H9 (cell line): ENCODE measurements around the gene LATS2. TPM values are rescaled to one million over a fixed set of nuclear protein-coding genes. Genes with fewer than 3 reads are reported as not detected.

Experiments
- DNase-seq: peaks from one replicate; pipeline ENCODE4 v3.0.0-alpha.2; 2017
- H2AFZ ChIP-seq: one replicate; pipeline ENCODE4 v1.6.1; 2013; ENCODE audit warnings: mild to moderate bottlenecking, low read length, control low read depth, moderate library complexity
- H2AK5ac ChIP-seq: 2 replicates; pipeline ENCODE4 v1.6.1; 2013; ENCODE audit warnings: low read length, control low read depth, mixed read lengths; ENCODE audit not compliant: insufficient read length
- H2BK120ac ChIP-seq: one replicate; pipeline ENCODE4 v1.6.1; 2013; ENCODE audit warnings: low read depth, mild to moderate bottlenecking, low read length, control low read depth, inconsistent platforms; ENCODE audit not compliant: poor library complexity, severe bottlenecking
- H2BK12ac ChIP-seq: 2 replicates; pipeline ENCODE4 v1.6.1; 2013; ENCODE audit warnings: low read length, control low read depth, mixed read lengths, low read depth; ENCODE audit not compliant: insufficient read length
- H2BK15ac ChIP-seq: 2 replicates; pipeline ENCODE4 v1.6.1; 2013; ENCODE audit warnings: low read depth, low read length, control low read depth
- H2BK20ac ChIP-seq: one replicate; pipeline ENCODE4 v1.6.1; 2013; ENCODE audit warnings: low read depth, mild to moderate bottlenecking, low read length, control low read depth, inconsistent platforms; ENCODE audit not compliant: poor library complexity, severe bottlenecking
- H2BK5ac ChIP-seq: 2 replicates; pipeline ENCODE4 v1.6.1; 2013; ENCODE audit warnings: low read length, control low read depth, mixed read lengths; ENCODE audit not compliant: insufficient read length
- H3K14ac ChIP-seq: 2 replicates; pipeline ENCODE4 v1.6.1; 2013; ENCODE audit warnings: low read length, control low read depth; ENCODE audit not compliant: insufficient read depth
- H3K18ac ChIP-seq: 2 replicates; pipeline ENCODE4 v1.6.1; 2013; ENCODE audit warnings: low read depth, mild to moderate bottlenecking, mixed read lengths, low read length, control low read depth; ENCODE audit not compliant: insufficient read length
- H3K23ac ChIP-seq: 2 replicates; pipeline ENCODE4 v1.6.1; 2013; ENCODE audit warnings: low read length, control low read depth, mixed read lengths, low read depth; ENCODE audit not compliant: insufficient read length
- H3K23me2 ChIP-seq: 2 replicates; pipeline ENCODE4 v1.6.1; 2013; ENCODE audit warnings: low read depth, mild to moderate bottlenecking, mixed read lengths, low read length, control low read depth; ENCODE audit not compliant: insufficient read length, poor library complexity, severe bottlenecking
- H3K27ac ChIP-seq: 2 replicates; pipeline ENCODE4 v1.5.1; 2013; ENCODE audit warnings: low read length, control low read depth, mixed read lengths, low read depth; ENCODE audit not compliant: insufficient read length
- H3K27me3 ChIP-seq: 2 replicates; pipeline ENCODE4 v1.6.1; 2013; ENCODE audit warnings: low read length, control low read depth, inconsistent platforms; ENCODE audit not compliant: insufficient read depth
- H3K4ac ChIP-seq: 2 replicates; pipeline ENCODE4 v1.6.1; 2013; ENCODE audit warnings: low read depth, mild to moderate bottlenecking, control low read depth, inconsistent platforms, low read length, moderate library complexity
- H3K4me1 ChIP-seq: 2 replicates; pipeline ENCODE4 v1.6.1; 2013; ENCODE audit warnings: low read length, control low read depth, inconsistent platforms; ENCODE audit not compliant: insufficient read depth
- H3K4me2 ChIP-seq: 2 replicates; pipeline ENCODE4 v1.6.1; 2013; ENCODE audit warnings: low read length, control low read depth, mixed read lengths; ENCODE audit not compliant: insufficient read length, insufficient read depth
- H3K56ac ChIP-seq: 2 replicates; pipeline ENCODE4 v1.6.1; 2013; ENCODE audit warnings: low read depth, mild to moderate bottlenecking, mixed read lengths, low read length, control low read depth; ENCODE audit not compliant: insufficient read length
- H3K79me1 ChIP-seq: 2 replicates; pipeline ENCODE4 v1.6.1; 2013; ENCODE audit warnings: low read depth, mild to moderate bottlenecking, moderate library complexity, low read length, control low read depth, inconsistent platforms; ENCODE audit not compliant: insufficient read depth, poor library complexity, severe bottlenecking
- H3K79me2 ChIP-seq: 2 replicates; pipeline ENCODE4 v1.6.1; 2013; ENCODE audit warnings: low read length, control low read depth, inconsistent platforms; ENCODE audit not compliant: insufficient read depth
- H3K9ac ChIP-seq: 2 replicates; pipeline ENCODE4 v1.6.1; 2013; ENCODE audit warnings: low read length, control low read depth, mixed read lengths; ENCODE audit not compliant: insufficient read length; ENCODE audit errors: extremely low read depth
- H3K9me3 ChIP-seq: one replicate; pipeline ENCODE4 v1.6.1; 2013; ENCODE audit warnings: low read depth, low read length, inconsistent platforms; ENCODE audit not compliant: control insufficient read depth
- H3T11ph ChIP-seq: one replicate; pipeline ENCODE4 v1.6.1; 2013; ENCODE audit warnings: mild to moderate bottlenecking, low read length, control low read depth, inconsistent platforms
- H4K20me1 ChIP-seq: one replicate; pipeline ENCODE4 v1.6.1; 2013; ENCODE audit not compliant: control insufficient read depth, insufficient read length, insufficient read depth
- H4K5ac ChIP-seq: 2 replicates; pipeline ENCODE4 v1.6.1; 2013; ENCODE audit warnings: low read depth, mild to moderate bottlenecking, mixed read lengths, low read length, control low read depth; ENCODE audit not compliant: insufficient read length
- H4K8ac ChIP-seq: replicated peaks from 2 replicates; pipeline ENCODE4 v1.6.1; 2013; ENCODE audit warnings: low read length, control low read depth, mixed read lengths, low read depth; ENCODE audit not compliant: insufficient read length
- H4K91ac ChIP-seq: 2 replicates; pipeline ENCODE4 v1.6.1; 2013; ENCODE audit warnings: low read depth, mild to moderate bottlenecking, moderate library complexity, mixed read lengths, low read length, control low read depth; ENCODE audit not compliant: insufficient read length
- H3K27ac Mint-ChIP-seq, 3 experiments: 2 replicates in 2 of 3; 3 replicates in 1 of 3; pipeline ENCODE4 v1.8.0; 2020 to 2021; ENCODE audit warnings: mixed read lengths in 3 of 3, mild to moderate bottlenecking in 1 of 3, moderate library complexity in 1 of 3
- H3K27me3 Mint-ChIP-seq: 2 replicates; pipeline ENCODE4 v1.8.0; 2021; ENCODE audit warnings: low read depth, mild to moderate bottlenecking, moderate library complexity, mixed read lengths
- H3K36me3 Mint-ChIP-seq, 3 experiments: 2 replicates in 2 of 3; 3 replicates in 1 of 3; pipeline ENCODE4 v1.8.0; 2020 to 2021; ENCODE audit warnings: low read depth in 3 of 3, mixed read lengths in 3 of 3; ENCODE audit not compliant: insufficient read depth in 1 of 3
- H3K4me1 Mint-ChIP-seq, 2 experiments: 2 replicates each; pipeline ENCODE4 v1.8.0; 2020; ENCODE audit warnings: mixed read lengths in 2 of 2
- H3K4me3 Mint-ChIP-seq, 2 experiments: 2 replicates in 1 of 2; 3 replicates in 1 of 2; pipeline ENCODE4 v1.8.0; 2020 to 2021; ENCODE audit warnings: mild to moderate bottlenecking in 2 of 2, mixed read lengths in 2 of 2, moderate library complexity in 1 of 2
- H3K9me3 Mint-ChIP-seq, 2 experiments: 2 replicates in 1 of 2; 3 replicates in 1 of 2; pipeline ENCODE4 v1.8.0; 2020; ENCODE audit warnings: mild to moderate bottlenecking in 2 of 2, mixed read lengths in 2 of 2, moderate library complexity in 1 of 2
- WGBS: extraction: QIAGEN DNeasy Blood & Tissue Kit; methylation state at CpG from one replicate; pipeline ENCODE4 v1.1.7; 2013; ENCODE audit warnings: missing lambda C conversion rate, low lambda C conversion rate, mixed read lengths; ENCODE audit not compliant: insufficient read length; ENCODE audit errors: extremely low coverage; 5-methylcytosine and 5-hydroxymethylcytosine counted together
- total RNA-seq: library from RNA; stranded (reverse); gene quantifications from 2 replicates; pipeline ENCODE4 v1.2.1, GENCODE V29; 2021
- TF ChIP-seq, protein P1 (sequence below): fragments of 200-600 bp; sonication (generic); conservative IDR thresholded peaks from 3 replicates; pipeline ENCODE4 v1.8.0; 2021; ENCODE audit warnings: antibody characterized with exemption, mild to moderate bottlenecking

Gene LATS2
- total RNA-seq, 1 experiment from 2014 or later = 20.0 TPM

DNA sequence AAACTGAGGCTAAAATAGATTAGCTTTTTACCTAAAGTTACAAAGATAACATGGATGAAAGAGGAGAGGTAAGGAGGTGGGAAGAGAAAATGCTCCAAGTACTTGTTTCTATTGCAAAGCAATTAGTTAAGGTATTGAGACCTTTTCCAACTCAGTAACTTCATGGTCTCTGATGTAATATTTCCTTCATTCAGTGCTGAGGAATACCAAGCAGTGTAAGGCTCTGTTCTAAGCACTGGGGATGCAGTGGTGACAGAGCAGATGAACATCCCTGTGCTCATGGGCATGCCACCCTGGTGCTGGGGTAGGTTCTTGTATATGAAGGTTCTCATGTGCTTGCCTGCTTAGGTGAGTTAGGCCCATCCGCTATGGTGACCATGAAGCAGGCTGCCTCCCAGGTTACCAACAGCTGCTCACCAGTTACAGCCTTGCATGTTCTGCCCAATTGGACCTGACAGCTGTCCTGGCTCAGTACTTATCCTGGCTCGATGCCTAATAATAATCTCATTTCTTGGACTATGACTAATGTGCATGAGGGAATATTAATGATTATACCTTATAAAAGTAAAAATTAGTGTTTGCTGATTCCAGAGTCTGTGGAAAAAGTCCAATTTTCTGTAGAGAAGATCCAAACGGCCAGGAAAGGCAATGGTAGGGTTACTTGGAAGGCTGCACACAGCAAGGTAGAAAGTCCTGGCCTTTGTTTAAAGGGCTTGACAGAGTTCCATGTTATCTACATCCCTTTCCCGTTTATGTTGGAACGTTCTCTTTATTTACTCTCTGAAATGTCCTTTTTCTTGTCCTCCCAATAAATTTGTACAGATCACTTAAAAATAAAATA, 48.3 kb downstream of the LATS2 start:
- no peak overlapping the region for H3K18ac ChIP-seq
- no peak overlapping the region for H3T11ph ChIP-seq
- no peak overlapping the region for H2BK120ac ChIP-seq
- H2BK5ac ChIP-seq = no peak overlapping the region
- Mint-ChIP-seq H3K27me3 (no peaks in the 10 kb centered on the region), H3K27ac (no peak overlapping the region), H3K4me3 (no peak overlapping the region), H3K9me3 (no peaks in the 10 kb centered on the region), H3K36me3 (peaks cover 2 to 6% (median 4%) of the 10 kb centered on the region in 3 experiments; a peak in 5 of 7 replicates), H3K4me1 (peaks cover 19% of the 10 kb centered on the region in 2 experiments)
- H4K5ac ChIP-seq = no peak overlapping the region
- peaks cover 25% of the 10 kb centered on the region; the same call in 1 of the 2 replicates for H3K79me2 ChIP-seq
- TF ChIP-seq, protein P1, sequence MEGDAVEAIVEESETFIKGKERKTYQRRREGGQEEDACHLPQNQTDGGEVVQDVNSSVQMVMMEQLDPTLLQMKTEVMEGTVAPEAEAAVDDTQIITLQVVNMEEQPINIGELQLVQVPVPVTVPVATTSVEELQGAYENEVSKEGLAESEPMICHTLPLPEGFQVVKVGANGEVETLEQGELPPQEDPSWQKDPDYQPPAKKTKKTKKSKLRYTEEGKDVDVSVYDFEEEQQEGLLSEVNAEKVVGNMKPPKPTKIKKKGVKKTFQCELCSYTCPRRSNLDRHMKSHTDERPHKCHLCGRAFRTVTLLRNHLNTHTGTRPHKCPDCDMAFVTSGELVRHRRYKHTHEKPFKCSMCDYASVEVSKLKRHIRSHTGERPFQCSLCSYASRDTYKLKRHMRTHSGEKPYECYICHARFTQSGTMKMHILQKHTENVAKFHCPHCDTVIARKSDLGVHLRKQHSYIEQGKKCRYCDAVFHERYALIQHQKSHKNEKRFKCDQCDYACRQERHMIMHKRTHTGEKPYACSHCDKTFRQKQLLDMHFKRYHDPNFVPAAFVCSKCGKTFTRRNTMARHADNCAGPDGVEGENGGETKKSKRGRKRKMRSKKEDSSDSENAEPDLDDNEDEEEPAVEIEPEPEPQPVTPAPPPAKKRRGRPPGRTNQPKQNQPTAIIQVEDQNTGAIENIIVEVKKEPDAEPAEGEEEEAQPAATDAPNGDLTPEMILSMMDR = no peak
- DNase-seq = no peak
- no peak overlapping the region for H4K8ac ChIP-seq
- no peaks in the 10 kb centered on the region for H3K9me3 ChIP-seq
- peaks cover 9% of the 10 kb centered on the region for H3K79me1 ChIP-seq
- no peak overlapping the region for H2BK15ac ChIP-seq
- WGBS = no CpG with 5 or more reads among the region's 5 CpGs
- H3K27ac ChIP-seq = no peak overlapping the region
- H4K20me1 ChIP-seq = no peaks in the 10 kb centered on the region
- no peak overlapping the region for H3K4me2 ChIP-seq
- H2AK5ac ChIP-seq = no peak overlapping the region
- no peak overlapping the region for H2AFZ ChIP-seq
- H3K27me3 ChIP-seq = no peaks in the 10 kb centered on the region
- no peak overlapping the region for H3K14ac ChIP-seq
- no peak overlapping the region for H2BK20ac ChIP-seq
- no peak overlapping the region for H3K56ac ChIP-seq
- H3K9ac ChIP-seq = no peak overlapping the region
- no peak overlapping the region for H4K91ac ChIP-seq
- H3K23ac ChIP-seq = no peak overlapping the region
- H3K23me2 ChIP-seq = no peaks in the 10 kb centered on the region
- H3K4me1 ChIP-seq = peaks cover 2% of the 10 kb centered on the region; the same call in 1 of the 2 replicates
- no peak overlapping the region for H3K4ac ChIP-seq
- H2BK12ac ChIP-seq = no peak overlapping the region
